Measurements from ENCODE around the gene TRAF7. TPM values are rescaled to one million over a fixed set of nuclear protein-coding genes. Genes with fewer than 3 reads are reported as not detected.
A peak's percentile ranks its signal among the peaks of the same experiment; 100 is the strongest.

The TRAF7 gene
- total and polyA plus RNA-seq, 7 donors, result 15.6 to 47.5 (median 38.6) TPM

- H3K4me1 ChIP-seq, result peaks cover 44% of the 10 kb centered on the region
- 1 to 6% (median 2%) methylated on average over 20 to 54 of the region's 55 CpGs for WGBS, 3 donors
- intact Hi-C loops (cut with DNase I), result no loop called here
- DNase-seq (peak; percentile 85 to 94), ATAC-seq (peak; percentile 91 to 94 (median 91))
- peak within 1 kb of the TSS; percentile 67 for H3K4me3 ChIP-seq
- peak within 1 kb of the TSS; percentile 87 for H3K27ac ChIP-seq
- H3K27me3 ChIP-seq (ENCODE audit: insufficient read depth in 3 of 3, low read length in 2 of 3), result no peaks in the 10 kb centered on the region
- no peak for TF ChIP-seq CTCF (IDR thresholded peaks at IDR 0.05)
- peaks cover 0 to 18% of the 10 kb centered on the region in 2 donors for H3K36me3 ChIP-seq (ENCODE audit: insufficient read depth in 1 of 2, low read depth in 1 of 2)
- H3K9me3 ChIP-seq, result no peaks in the 10 kb centered on the region
Measured at GRCh38 chr16:2147981-2148671, 7.5 kb upstream of the TRAF7 start, which contains the start of gene RAB26. TSS of gene RAB26 (plus strand) at chr16:2148625. CDS start at chr16:2148784, 159 bp downstream.

GRCh38 chr16:2148714-2149629 is 6.6 kb upstream of the TRAF7 start:
- no peak for DNase-seq
- Histone ChIP-seq H3K27me3 (ENCODE audit: insufficient read depth in 3 of 3, low read length in 2 of 3) (no peaks in the 10 kb centered on the region), H3K9me3 (no peaks in the 10 kb centered on the region), H3K36me3 (ENCODE audit: insufficient read depth in 1 of 2, low read depth in 1 of 2) (peaks cover 0 to 25% of the 10 kb centered on the region in 2 donors), H3K27ac (no peak overlapping the region), H3K4me3 (peak overlapping the region; percentile 67), H3K4me1 (peaks cover 49% of the 10 kb centered on the region)
- TF ChIP-seq CTCF (IDR thresholded peaks at IDR 0.05), result peak; percentile 3
- intact Hi-C loops (cut with DNase I), result no loop called here
- no peak for ATAC-seq
- WGBS, 3 donors, result 4 to 9% (median 5%) methylated on average over 27 to 62 of the region's 62 CpGs

GRCh38 chr16:2149630-2150417 is 5.8 kb upstream of the TRAF7 start:
- no peaks in the 10 kb centered on the region for H3K9me3 ChIP-seq
- H3K27ac ChIP-seq, result no peak overlapping the region
- no peaks in the 10 kb centered on the region for H3K27me3 ChIP-seq (ENCODE audit: insufficient read depth in 3 of 3, low read length in 2 of 3)
- whole genome bisulfite sequencing, 3 donors, result 62 to 71% (median 66%) methylated on average over 22 to 24 of the region's 24 CpGs
- DNase-seq (no peak), ATAC-seq (no peak)
- H3K4me3 ChIP-seq, result no peak overlapping the region
- H3K36me3 ChIP-seq (ENCODE audit: insufficient read depth in 1 of 2, low read depth in 1 of 2), result peaks cover 0 to 30% of the 10 kb centered on the region in 2 donors
- no peak for TF ChIP-seq CTCF (IDR thresholded peaks at IDR 0.05)
- H3K4me1 ChIP-seq, result peaks cover 54% of the 10 kb centered on the region
- intact Hi-C loops (cut with DNase I), result loop anchor here in 1 of 2 donors (5.0 kb wide), 1 partner anchor 128 kb away; no protein-coding TSS in a partner anchor

- Histone ChIP-seq H3K27ac (no peak overlapping the region), H3K27me3 (ENCODE audit: insufficient read depth in 3 of 3, low read length in 2 of 3) (no peaks in the 10 kb centered on the region), H3K36me3 (ENCODE audit: insufficient read depth in 1 of 2, low read depth in 1 of 2) (peaks cover 0 to 30% of the 10 kb centered on the region in 2 donors), H3K4me1 (peaks cover 54% of the 10 kb centered on the region), H3K4me3 (no peak overlapping the region), H3K9me3 (no peaks in the 10 kb centered on the region)
- DNase-seq, result no peak
- intact Hi-C loops (cut with DNase I), result loop anchor here in 1 of 2 donors (5.0 kb wide), 1 partner anchor 128 kb away; no protein-coding TSS in a partner anchor
- WGBS, 3 donors, result 45 to 51% (median 48%) methylated on average over 18 of the region's 18 CpGs
- no peak for TF ChIP-seq CTCF (IDR thresholded peaks at IDR 0.05)
- ATAC-seq, result no peak
Measured at GRCh38 chr16:2150418-2151187, 5.0 kb upstream of the TRAF7 start.
